NOMO-1 (cell line): ENCODE data around the gene WASF2.
"Not testable (repeated sequence)": the region's sequence is repeated elsewhere in the genome, so short reads cannot be mapped to it uniquely, and the experiment has no call there.

Source experiments
- DNase-seq, 2 experiments: peaks; one replicate each; lab custom pipeline; 2025; ENCODE audit not compliant: unreplicated experiment in 2 of 2; lab: John Stamatoyannopoulos, UW

Gene WASF2

GRCh38 chr1:27521861-27522431, 32.0 kb upstream of the WASF2 start:
- no peak for DNase-seq

DNA sequence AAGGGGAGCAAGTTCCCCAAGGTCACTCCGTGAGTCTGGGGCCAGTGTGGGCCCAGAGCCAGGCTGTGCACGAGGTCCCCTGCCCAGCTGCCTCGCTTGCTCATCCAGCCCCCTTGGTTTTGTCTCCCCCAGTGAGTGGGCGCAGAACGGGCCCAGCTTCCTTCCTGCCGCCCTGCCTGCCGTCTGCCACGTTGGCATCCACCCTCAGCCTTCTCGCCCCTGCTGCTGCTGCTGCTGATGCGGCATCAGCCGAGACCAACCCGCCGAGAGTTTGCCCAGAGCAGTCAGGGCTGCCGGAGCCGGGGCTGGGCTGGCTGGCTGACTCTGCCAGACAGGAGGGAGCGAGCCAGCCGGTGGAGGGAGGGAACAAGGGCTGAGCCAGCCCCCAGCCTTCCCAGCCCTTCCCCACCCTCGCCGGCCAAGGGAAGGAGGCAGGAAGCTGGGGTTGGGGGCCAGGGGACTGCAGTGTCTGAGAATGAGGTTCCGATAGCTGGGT, 31.4 kb upstream of the WASF2 start:
- DNase-seq = no peak

DNA sequence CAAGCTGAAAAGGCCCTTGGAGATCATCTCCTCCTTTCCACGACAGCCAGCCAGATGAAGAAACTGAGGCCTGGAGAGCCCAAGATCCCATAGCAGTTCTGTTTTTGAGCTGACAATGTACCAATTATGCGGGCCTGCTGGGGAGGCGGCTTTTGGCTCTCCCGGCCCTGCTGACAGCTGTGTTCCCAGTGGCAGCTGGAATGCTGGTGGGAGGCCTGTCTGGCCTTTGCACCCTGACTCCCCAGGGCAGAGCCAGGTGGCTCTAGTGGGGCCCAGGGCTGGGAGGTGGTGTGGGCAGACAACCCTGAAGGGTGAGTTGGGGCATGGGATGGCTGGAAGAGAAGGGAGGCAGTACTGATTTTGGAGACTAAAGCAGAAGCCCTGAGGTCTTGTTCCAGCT, 30.7 kb upstream of the WASF2 start:
- no peak for DNase-seq

- DNase-seq = no peak
Measured at GRCh38 chr1:27519331-27520258, 29.6 kb upstream of the WASF2 start.

GRCh38 chr1:27518808-27519207, 28.8 kb upstream of the WASF2 start:
- no peak for DNase-seq

GRCh38 chr1:27517907-27518718, 28.1 kb upstream of the WASF2 start:
- DNase-seq = no peak

GRCh38 chr1:27517301-27517700, 27.3 kb upstream of the WASF2 start:
- no peak for DNase-seq

- DNase-seq = no peak
Measured at GRCh38 chr1:27515626-27516025, 25.7 kb upstream of the WASF2 start.

- no peak for DNase-seq
Measured at GRCh38 chr1:27513958-27514357, 24.0 kb upstream of the WASF2 start.

DNA sequence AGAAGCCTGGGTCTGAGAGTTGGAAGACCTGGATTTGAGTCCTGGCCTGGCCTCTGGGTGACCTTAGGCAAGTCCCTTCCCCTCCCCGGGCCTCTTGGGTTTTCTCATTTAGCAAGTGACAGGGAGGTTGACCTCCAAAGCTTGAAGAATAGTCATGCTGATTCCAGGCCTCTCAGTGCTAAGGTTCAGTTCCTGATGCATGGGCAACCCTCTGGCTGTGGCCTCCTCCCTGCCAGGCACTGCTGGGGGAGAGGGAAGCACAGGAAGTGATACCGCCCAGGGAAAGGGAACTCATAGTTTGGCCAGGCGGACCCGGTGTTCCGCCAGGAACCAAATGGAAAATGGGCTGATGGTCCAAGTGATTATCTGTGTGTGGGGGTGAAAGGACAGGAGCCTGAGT, 23.6 kb upstream of the WASF2 start:
- DNase-seq = no peak

GRCh38 chr1:27509127-27510080, 19.4 kb upstream of the WASF2 start:
- DNase-seq = no peak

DNA sequence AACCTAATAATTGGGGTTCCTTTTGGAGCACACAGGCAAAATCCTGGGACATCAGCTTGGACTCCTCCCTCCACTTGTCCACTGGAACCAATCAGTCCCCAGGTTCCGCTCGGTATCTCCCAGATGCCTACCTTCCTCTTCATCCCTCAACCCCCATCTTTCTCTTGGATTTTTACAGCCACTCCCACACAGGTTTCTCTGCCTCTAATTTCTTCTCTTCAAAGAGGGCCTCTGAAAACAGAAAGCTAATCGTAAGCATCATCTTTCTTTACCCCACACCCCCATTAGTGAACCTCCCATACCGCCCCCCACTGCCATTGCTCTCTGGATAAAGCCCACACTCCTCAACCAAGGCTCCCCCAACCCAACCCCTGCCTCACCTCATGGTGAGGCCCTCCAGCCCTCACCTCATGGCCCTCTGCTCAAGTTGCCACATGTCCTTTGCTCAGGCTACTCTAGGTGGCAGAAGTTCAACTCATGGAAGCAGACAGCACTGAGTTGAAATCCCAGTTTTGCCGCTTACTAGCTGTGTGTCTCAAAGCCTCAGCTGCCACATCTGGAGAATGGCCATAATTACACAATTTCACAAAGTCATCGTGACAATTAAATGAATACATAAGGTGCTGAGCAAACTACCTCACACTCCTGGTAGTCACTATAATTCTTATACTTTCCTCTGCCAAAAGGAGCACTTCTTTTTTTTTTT, 18.1 kb upstream of the WASF2 start:
- peak in 1 of 2 experiments; percentile 11 for DNase-seq

DNA sequence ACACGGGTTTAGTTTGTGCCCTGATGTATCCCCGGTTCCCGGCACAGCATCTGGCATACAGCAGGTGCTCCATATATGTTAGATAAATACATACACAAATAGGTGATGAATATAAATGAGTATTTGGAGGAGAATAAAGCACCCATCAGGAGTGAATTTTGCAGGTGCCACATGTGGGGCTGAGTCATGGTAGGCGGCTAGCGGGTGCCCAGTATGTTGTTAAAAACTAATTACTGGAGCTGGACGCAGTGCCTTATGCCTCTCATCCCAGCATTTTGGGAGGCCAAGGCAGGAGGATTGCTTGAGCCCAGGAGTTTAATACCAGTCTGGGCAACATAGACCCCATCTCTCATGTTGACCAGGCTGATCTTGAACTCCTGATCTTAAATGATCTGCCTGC, 16.7 kb upstream of the WASF2 start:
- DNase-seq = no peak

DNA sequence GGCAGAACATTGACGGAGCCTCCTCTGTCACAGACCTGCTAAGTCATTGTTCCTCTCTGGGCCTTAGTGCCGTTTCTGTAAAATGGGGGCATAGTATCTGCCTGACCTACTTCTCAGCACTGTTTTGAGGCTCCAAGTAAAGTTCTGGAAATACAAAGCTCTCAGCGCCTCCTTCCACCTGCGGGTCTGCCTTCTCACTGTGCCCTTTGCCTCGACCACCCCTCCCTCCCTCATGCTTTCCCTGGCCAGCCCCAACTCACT, 15.4 kb upstream of the WASF2 start:
- no peak for DNase-seq

- no peak for DNase-seq
Measured at GRCh38 chr1:27504588-27505419, 14.8 kb upstream of the WASF2 start.

GRCh38 chr1:27503844-27504587, 14.0 kb upstream of the WASF2 start:
- DNase-seq = no peak

DNA sequence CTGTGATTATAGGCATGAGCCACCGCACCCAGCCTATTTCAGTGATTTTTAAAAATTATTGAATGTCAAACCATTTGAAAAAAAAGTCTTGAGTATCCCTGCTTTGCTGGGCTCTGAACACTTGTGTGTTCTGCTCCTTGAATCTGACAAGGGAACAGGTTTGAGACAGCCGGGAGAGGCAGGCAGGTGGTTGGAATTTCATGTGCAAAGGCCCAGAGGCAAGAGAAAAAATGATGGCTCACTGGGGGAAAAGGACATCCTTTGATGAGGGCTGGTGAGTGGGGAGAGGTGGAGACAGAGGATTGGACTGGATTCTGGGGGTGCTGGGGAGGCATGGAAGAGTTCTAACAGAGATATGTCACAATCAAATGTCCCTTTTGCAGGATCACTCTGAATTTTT, 13.1 kb upstream of the WASF2 start:
- no peak for DNase-seq

DNA sequence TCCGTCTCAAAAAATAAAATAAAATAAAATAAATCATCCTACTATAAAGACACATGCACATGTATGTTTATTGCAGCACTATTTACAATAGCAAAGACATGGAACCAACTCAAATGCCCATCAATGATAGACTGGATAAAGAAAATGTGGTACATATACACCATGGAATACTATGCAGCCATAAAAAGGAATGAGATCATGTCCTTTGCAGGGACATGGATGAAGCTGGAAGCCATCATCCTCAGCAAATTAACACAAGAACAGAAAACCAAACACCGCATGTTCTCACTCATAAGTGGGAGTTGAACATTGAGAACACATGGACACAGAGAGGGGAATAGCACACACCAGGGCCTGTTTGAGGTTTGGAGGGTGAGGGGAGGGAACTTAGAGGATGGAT, 11.2 kb upstream of the WASF2 start:
- not testable (repeated sequence) for DNase-seq
